ENCODE measurements around the gene FOCAD. TPM values are rescaled to one million over a fixed set of nuclear protein-coding genes. Genes with fewer than 3 reads are reported as not detected.

The FOCAD gene
- total RNA-seq, 1 donor from 2014 or later, result 25.5 TPM

- H3K36me3 ChIP-seq, result no peaks in the 10 kb centered on the region
- ATAC-seq, result no peak
- no peak for DNase-seq
- H3K4me1 ChIP-seq, result no peaks in the 10 kb centered on the region
- H3K4me3 ChIP-seq, result no peak overlapping the region
- intact Hi-C loops (cut with DNase I), result no loop called here
- TF ChIP-seq CTCF (IDR thresholded peaks at IDR 0.05), result no peak
- no peaks in the 10 kb centered on the region for H3K9me3 ChIP-seq
- H3K27me3 ChIP-seq, result no peaks in the 10 kb centered on the region
- no peak overlapping the region for H3K27ac ChIP-seq
These were observed 313.5 kb downstream of the FOCAD start for GRCh38 chr9:20997503-20998076.

GRCh38 chr9:21001581-21001980 is 317.5 kb downstream of the FOCAD start:
- intact Hi-C loops (cut with DNase I), result no loop called here
- no peak for TF ChIP-seq CTCF (IDR thresholded peaks at IDR 0.05)
- Histone ChIP-seq H3K4me1 (no peaks in the 10 kb centered on the region), H3K4me3 (no peak overlapping the region), H3K27me3 (no peaks in the 10 kb centered on the region), H3K36me3 (peaks cover 12% of the 10 kb centered on the region), H3K9me3 (no peaks in the 10 kb centered on the region), H3K27ac (no peak overlapping the region)
- ATAC-seq (no peak), DNase-seq (no peak)

GRCh38 chr9:21002040-21002439 is 318.0 kb downstream of the FOCAD start:
- DNase-seq, result no peak
- Histone ChIP-seq H3K9me3 (no peaks in the 10 kb centered on the region), H3K27me3 (no peaks in the 10 kb centered on the region), H3K4me3 (no peak overlapping the region), H3K27ac (no peak overlapping the region), H3K4me1 (no peaks in the 10 kb centered on the region), H3K36me3 (peaks cover 16% of the 10 kb centered on the region)
- TF ChIP-seq CTCF (IDR thresholded peaks at IDR 0.05), result no peak
- ATAC-seq, result no peak
- intact Hi-C loops (cut with DNase I), result no loop called here

- Histone ChIP-seq H3K9me3 (no peaks in the 10 kb centered on the region), H3K27ac (no peak overlapping the region), H3K4me1 (no peaks in the 10 kb centered on the region), H3K36me3 (peaks cover 17% of the 10 kb centered on the region), H3K27me3 (no peaks in the 10 kb centered on the region), H3K4me3 (no peak overlapping the region)
- no peak for ATAC-seq
- DNase-seq, result no peak
- intact Hi-C loops (cut with DNase I), result no loop called here
- TF ChIP-seq CTCF (IDR thresholded peaks at IDR 0.05), result no peak
These were observed 331.2 kb downstream of the FOCAD start for GRCh38 chr9:21015129-21015815.

GRCh38 chr9:21015995-21016394 is 331.9 kb downstream of the FOCAD start:
- TF ChIP-seq CTCF (IDR thresholded peaks at IDR 0.05), result no peak
- Histone ChIP-seq H3K27me3 (no peaks in the 10 kb centered on the region), H3K9me3 (no peaks in the 10 kb centered on the region), H3K27ac (no peak overlapping the region), H3K4me3 (no peak overlapping the region), H3K4me1 (no peaks in the 10 kb centered on the region), H3K36me3 (peaks cover 17% of the 10 kb centered on the region)
- DNase-seq (no peak), ATAC-seq (no peak)
- intact Hi-C loops (cut with DNase I), result no loop called here

Measured in upper lobe of right lung (tissue), 1 donor.